Measurements from ENCODE around the gene RNF11.
A peak's percentile ranks its signal among the peaks of the same experiment; 100 is the strongest.

Gene RNF11

DNA sequence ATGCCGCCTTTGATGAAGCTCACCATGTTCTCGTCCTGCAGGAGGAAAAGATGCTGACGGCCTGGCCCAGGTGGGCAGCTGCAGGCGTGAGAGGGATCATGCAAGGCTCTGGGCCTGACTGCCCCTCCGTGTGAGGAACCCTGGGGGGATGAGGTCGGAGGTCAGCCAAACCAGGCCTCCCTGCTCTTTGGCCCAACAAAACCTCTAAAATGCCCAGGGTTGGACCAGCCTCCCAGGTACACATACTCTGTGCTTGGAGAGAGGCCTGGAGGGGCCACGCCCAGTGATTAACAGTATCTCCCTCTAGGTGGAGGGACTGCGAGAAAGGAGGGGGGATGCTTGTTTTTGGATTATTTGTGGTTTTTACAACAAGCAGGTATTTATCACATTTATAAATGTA is 73.2 kb downstream of the RNF11 start:
- no peak for TF ChIP-seq Cebpa-rat (IDR thresholded peaks at IDR 0.05)
- H3K27ac ChIP-seq: no peak overlapping the region
- H3K4me3 ChIP-seq: no peak overlapping the region
- H3K36me3 ChIP-seq: no peaks in the 10 kb centered on the region
- H3K4me1 ChIP-seq: peaks cover 19% of the 10 kb centered on the region
- no peaks in the 10 kb centered on the region for H3K27me3 ChIP-seq
- H4K20me1 ChIP-seq: no peaks in the 10 kb centered on the region
- H3K9ac ChIP-seq: no peak overlapping the region
- H3K4me2 ChIP-seq: no peak overlapping the region
- no peaks in the 10 kb centered on the region for H3K9me3 ChIP-seq

DNA sequence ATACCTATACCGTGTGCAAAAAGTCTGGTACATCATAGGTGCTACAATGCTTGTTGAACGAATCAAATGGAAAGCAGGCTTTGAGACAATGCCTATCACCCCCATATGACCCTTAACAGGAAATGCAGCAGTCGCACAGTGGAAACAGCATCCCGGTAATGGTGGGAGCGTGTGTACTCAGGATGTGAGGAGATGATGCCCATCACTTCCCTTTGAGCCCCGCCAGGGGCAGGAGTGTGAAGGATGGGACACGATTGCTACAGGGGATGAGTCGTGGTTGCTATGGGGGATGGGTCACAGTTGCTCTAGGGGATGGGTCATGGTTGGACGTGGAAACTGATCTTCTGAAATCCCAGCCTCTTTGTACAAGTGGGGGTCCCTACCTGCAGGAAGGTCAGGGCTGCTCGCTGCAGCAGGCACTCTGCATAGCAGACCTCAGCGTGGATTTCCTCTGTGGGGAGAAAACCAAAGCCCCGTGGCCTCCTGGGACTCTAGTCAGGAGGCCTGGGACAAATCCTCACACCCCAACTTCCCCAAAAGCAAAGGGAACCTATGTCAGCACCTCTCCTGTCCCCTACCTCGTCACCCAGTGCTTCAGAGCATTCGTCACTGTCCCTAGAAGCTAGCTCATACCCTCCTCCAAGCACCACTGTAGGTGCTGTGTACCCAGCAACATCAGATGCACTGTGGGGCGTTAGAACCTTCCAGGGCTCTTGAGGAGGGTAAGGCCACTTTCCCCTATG is 75.0 kb downstream of the RNF11 start:
- no peaks in the 10 kb centered on the region for H3K9me3 ChIP-seq
- H3K27me3 ChIP-seq: no peaks in the 10 kb centered on the region
- H3K4me2 ChIP-seq: peak overlapping the region; percentile 72
- H3K4me1 ChIP-seq: peaks cover 23% of the 10 kb centered on the region
- H3K9ac ChIP-seq: no peak overlapping the region
- no peaks in the 10 kb centered on the region for H4K20me1 ChIP-seq
- no peak overlapping the region for H3K4me3 ChIP-seq
- TF ChIP-seq Cebpa-rat (IDR thresholded peaks at IDR 0.05): no peak
- no peaks in the 10 kb centered on the region for H3K36me3 ChIP-seq
- H3K27ac ChIP-seq: no peak overlapping the region

DNA sequence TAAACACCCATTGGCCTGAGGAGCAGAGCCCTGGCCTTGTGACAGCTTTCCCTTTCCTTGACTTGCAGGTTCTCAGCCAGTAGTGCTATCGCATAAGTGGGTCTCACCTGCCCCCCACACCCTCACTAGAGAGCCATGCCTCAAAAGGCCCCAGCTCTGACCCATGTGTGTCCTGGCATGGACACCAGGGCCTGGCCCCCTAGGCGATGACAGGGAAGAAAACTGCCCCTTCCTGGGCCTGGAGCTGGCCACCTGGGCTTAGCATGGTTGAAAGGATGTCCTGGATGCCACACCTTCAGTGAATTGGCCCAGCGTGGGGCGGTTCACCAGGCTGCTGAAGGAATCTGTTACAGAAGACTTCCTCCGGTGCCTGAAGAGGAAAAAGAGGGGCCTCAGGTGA is 75.8 kb downstream of the RNF11 start:
- Histone ChIP-seq H3K9me3 (no peaks in the 10 kb centered on the region), H3K27ac (no peak overlapping the region), H3K4me3 (no peak overlapping the region), H3K4me2 (no peak overlapping the region), H3K27me3 (no peaks in the 10 kb centered on the region), H3K4me1 (peaks cover 23% of the 10 kb centered on the region), H3K9ac (no peak overlapping the region), H3K36me3 (no peaks in the 10 kb centered on the region), H4K20me1 (no peaks in the 10 kb centered on the region)
- no peak for TF ChIP-seq Cebpa-rat (IDR thresholded peaks at IDR 0.05)

DNA sequence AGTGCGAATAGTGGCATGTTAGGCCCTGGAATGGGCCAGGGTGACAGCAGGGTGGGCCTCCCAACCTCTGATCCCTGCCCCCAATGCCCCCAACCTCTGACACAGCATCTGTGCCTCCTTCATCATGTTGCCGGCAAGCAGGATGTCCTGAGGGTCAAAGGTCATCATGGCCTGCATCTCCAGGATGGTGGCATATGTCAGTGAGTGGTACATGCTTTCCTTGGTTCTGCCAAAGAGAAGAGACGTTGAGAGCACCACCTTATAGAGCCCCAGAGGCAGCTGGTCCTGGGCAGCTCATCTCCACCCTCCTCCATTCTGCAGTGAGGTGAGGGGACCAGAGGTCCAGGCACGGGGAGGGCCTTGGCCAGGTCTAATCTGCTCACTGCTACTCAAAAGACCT is 76.6 kb downstream of the RNF11 start:
- H3K4me1 ChIP-seq: peaks cover 23% of the 10 kb centered on the region
- H3K27me3 ChIP-seq: no peaks in the 10 kb centered on the region
- no peak overlapping the region for H3K4me2 ChIP-seq
- H3K9ac ChIP-seq: no peak overlapping the region
- no peaks in the 10 kb centered on the region for H4K20me1 ChIP-seq
- no peaks in the 10 kb centered on the region for H3K9me3 ChIP-seq
- H3K27ac ChIP-seq: no peak overlapping the region
- no peak for TF ChIP-seq Cebpa-rat (IDR thresholded peaks at IDR 0.05)
- H3K36me3 ChIP-seq: no peaks in the 10 kb centered on the region
- H3K4me3 ChIP-seq: no peak overlapping the region

DNA sequence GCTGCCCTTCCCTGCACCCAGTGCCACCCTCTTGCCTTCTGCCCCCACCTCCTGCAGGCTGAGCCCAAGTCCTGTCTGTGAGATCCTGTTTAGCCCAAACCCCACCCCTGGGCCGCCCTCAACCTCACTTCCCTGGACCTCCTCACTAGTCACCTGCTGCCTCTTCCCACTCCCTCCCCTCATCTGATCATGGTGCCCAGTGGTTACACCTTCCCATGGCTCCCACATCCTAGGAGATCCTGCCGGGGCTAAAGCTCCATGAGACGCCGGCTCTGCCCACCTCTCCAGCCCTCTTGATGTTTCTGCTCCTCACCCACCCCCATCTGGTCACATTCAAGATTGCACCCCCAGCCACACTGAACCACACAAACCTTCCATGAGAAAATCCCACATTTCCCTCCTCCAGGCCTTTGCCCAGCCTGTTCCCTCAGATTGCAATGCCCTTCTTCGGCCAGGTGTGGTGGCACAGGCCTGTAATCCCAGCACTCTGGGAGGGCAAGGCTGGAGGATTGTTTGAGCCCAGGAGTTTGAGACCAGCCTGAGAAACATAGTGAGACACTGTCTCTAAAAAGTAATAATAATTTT is 77.3 kb downstream of the RNF11 start:
- TF ChIP-seq Cebpa-rat (IDR thresholded peaks at IDR 0.05): no peak
- no peak overlapping the region for H3K27ac ChIP-seq
- no peaks in the 10 kb centered on the region for H3K36me3 ChIP-seq

GRCh38 chr1:51313961-51314777 is 78.1 kb downstream of the RNF11 start:
- Histone ChIP-seq H3K36me3 (no peaks in the 10 kb centered on the region), H3K9ac (no peak overlapping the region), H4K20me1 (no peaks in the 10 kb centered on the region), H3K9me3 (no peaks in the 10 kb centered on the region), H3K4me3 (no peak overlapping the region), H3K27me3 (no peaks in the 10 kb centered on the region), H3K4me1 (peaks cover 23% of the 10 kb centered on the region), H3K27ac (no peak overlapping the region), H3K4me2 (no peak overlapping the region)
- TF ChIP-seq Cebpa-rat (IDR thresholded peaks at IDR 0.05): no peak

More for the DNA sequence above, 77.3 kb downstream of the RNF11 start:
- no peak overlapping the region for H3K9ac ChIP-seq
- no peak overlapping the region for H3K4me2 ChIP-seq
- no peaks in the 10 kb centered on the region for H3K27me3 ChIP-seq
- H3K4me3 ChIP-seq: no peak overlapping the region
- H3K4me1 ChIP-seq: peaks cover 23% of the 10 kb centered on the region
- H3K9me3 ChIP-seq: no peaks in the 10 kb centered on the region
- H4K20me1 ChIP-seq: no peaks in the 10 kb centered on the region

DNA sequence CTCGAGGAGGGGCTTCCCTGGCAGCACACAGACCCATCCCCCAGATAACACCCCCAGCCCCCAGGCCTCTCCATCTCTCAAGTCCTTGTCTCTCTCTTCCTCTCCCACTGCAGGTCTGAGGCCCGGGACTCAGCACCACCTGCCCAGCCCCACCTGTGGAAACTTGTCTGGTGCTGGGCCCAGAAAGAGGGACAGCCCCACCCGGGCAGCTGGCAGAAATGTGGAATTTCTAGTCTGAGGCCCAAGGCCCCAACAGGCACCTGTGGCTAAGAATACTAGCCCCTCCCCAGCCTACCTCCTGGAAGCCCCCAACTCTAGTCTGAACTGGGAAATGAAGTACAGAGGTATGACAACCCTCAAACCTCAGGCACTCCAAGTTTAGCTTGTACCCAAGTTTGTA is 78.9 kb downstream of the RNF11 start:
- TF ChIP-seq Cebpa-rat (IDR thresholded peaks at IDR 0.05): no peak
- Histone ChIP-seq H3K36me3 (no peaks in the 10 kb centered on the region), H4K20me1 (no peaks in the 10 kb centered on the region), H3K4me2 (no peak overlapping the region), H3K4me1 (peaks cover 23% of the 10 kb centered on the region), H3K9me3 (no peaks in the 10 kb centered on the region), H3K27ac (no peak overlapping the region), H3K27me3 (no peaks in the 10 kb centered on the region), H3K9ac (no peak overlapping the region), H3K4me3 (no peak overlapping the region)

GRCh38 chr1:51316113-51316845 is 80.2 kb downstream of the RNF11 start:
- H3K9ac ChIP-seq: no peak overlapping the region
- H3K4me3 ChIP-seq: no peak overlapping the region
- TF ChIP-seq Cebpa-rat (IDR thresholded peaks at IDR 0.05): no peak

GRCh38 chr1:51316846-51317120 is 80.7 kb downstream of the RNF11 start:
- no peaks in the 10 kb centered on the region for H3K9me3 ChIP-seq
- H4K20me1 ChIP-seq: no peaks in the 10 kb centered on the region
- H3K9ac ChIP-seq: no peak overlapping the region
- no peak overlapping the region for H3K4me3 ChIP-seq
- H3K4me2 ChIP-seq: no peak overlapping the region
- H3K36me3 ChIP-seq: no peaks in the 10 kb centered on the region
- peaks cover 8% of the 10 kb centered on the region for H3K4me1 ChIP-seq
- no peaks in the 10 kb centered on the region for H3K27me3 ChIP-seq
- no peak for TF ChIP-seq Cebpa-rat (IDR thresholded peaks at IDR 0.05)
- no peak overlapping the region for H3K27ac ChIP-seq

More at GRCh38 chr1:51316113-51316845, 80.2 kb downstream of the RNF11 start:
- Histone ChIP-seq H3K27me3 (no peaks in the 10 kb centered on the region), H3K4me1 (peaks cover 13% of the 10 kb centered on the region), H3K4me2 (no peak overlapping the region), H4K20me1 (no peaks in the 10 kb centered on the region), H3K27ac (no peak overlapping the region), H3K36me3 (no peaks in the 10 kb centered on the region), H3K9me3 (no peaks in the 10 kb centered on the region)

All from BLaER1 (cell line).